NCI-H226 (cell line): Measurements from ENCODE around the gene AGFG1.

ENCODE experiments used
- DNase-seq: peaks from one replicate; pipeline ENCODE4 v3.0.0-alpha.2; 2015

The AGFG1 gene, protein sequence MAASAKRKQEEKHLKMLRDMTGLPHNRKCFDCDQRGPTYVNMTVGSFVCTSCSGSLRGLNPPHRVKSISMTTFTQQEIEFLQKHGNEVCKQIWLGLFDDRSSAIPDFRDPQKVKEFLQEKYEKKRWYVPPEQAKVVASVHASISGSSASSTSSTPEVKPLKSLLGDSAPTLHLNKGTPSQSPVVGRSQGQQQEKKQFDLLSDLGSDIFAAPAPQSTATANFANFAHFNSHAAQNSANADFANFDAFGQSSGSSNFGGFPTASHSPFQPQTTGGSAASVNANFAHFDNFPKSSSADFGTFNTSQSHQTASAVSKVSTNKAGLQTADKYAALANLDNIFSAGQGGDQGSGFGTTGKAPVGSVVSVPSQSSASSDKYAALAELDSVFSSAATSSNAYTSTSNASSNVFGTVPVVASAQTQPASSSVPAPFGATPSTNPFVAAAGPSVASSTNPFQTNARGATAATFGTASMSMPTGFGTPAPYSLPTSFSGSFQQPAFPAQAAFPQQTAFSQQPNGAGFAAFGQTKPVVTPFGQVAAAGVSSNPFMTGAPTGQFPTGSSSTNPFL

DNA sequence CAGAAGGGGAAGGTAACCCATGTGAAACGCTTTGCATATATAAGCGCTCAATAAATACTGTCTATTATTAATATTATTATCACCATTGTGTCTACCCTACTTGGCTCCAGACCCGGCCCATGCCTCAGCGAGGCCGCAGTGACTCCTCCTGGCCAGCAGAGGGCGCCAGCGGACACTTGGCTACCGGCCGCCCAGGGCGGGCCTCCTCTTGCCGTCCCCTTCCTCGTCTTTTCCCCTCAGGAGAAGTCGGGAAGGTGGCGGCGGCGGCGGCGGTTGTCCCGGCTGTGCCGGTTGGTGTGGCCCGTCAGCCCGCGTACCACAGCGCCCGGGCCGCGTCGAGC is at the start of gene AGFG1:
AGFG1 (plus strand) TSS at position 233 of the 341 bp plus-strand sequence. CDS start 266 bp downstream, outside the sequence.
- DNase-seq, result peak; percentile 74

DNA sequence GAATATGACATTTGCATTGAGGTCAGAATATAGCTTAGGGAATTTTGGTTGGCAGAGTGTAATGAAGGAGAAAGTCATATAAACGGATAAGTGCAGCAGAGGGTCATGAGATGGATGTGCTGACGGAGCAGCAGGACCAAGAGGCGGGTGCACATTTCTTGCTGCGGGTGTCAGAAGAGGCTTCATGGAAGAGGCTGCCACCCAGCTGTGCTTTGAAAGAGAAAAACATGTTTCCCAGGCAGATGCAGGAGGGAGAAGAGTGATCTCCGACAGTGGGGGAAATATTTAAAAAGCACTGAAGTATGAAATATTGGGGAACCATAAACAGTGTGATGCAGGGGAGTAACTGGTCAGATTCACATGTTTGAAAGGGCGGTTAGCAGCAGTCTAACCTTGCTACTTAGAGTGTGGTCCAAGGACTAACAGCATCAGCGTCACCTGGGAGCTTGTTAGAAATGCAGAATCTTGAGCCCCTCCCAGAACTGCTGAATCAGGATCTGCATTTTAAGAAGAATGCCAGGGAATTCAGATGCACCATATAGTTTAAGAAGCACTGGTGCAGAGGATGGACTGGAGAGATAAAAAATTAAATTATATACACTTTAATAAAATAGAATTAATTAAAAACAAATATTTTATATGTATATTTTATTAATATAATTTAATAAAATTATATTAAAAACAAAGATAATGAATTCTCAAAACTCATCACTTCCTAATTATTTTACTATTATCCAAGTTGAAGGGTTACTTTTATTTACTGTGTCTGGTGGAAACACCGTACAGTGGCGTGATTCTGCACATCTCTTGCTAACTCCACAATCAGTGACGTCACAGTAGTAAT is 48.1 kb upstream of the AGFG1 start:
- DNase-seq, result no peak

DNA sequence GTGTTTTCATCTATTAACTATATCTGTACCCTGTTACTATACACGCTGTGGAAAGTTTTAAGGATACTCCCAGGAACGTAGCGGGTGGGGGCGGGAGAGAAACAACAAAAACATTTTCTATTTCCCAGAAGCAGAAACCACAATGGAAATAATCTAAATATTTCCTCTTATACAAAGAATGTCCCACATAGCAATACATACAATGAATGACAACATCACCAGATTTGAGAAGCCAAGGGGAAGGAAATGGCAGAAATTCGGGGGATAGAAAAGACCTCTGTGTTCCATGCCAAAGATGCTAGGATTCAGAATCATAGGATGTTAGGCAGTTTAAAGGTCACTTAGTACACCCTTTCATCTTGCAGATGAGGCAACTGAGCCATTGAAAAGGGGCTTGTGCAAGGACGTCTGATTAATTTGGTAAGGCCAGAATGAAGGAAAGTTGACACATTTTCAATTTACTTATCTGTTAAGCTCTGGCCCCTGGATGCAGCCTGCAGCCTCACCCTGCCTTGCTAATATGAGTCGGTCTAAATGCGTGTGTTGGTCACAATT is 43.1 kb upstream of the AGFG1 start:
- DNase-seq, result no peak

DNA sequence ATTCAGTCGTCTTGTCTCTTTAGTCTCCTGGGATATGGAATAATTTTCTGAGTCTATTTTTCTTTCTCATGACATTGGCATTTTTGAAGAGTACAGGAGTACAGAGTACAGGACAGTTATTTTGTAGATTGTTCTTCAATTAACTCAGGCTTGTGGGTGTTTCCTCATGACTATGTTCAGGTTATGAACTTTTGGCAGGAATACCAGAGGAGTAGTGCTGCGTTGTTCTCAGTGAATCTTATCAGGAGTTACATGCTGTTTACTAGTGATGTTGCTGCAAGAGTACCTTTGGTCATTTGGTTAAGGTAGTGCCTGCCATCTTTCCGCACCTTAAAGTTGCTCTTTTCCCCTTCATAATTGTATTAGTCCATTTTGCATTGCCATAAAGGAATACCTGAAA is 41.3 kb upstream of the AGFG1 start:
- DNase-seq, result peak; percentile 38

DNA sequence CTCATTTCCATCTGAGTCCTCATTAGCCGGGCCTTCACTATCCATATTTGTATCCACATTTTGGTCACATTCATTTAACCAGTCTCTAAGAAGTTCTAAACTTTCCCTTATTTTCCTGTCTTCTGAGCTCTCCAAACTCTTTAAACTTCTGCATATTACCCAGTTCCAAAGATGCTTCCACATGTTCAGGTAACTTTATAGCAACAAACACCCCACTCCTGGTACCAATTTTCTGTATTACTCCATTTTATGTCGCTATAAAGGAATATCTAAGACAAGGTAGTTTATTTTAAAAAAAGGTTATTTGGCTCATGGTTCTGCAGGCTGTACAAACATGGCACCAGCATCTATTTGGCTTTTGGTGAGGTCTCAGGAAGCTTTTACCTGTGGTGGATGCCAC is 38.8 kb upstream of the AGFG1 start:
- DNase-seq, result no peak

DNA sequence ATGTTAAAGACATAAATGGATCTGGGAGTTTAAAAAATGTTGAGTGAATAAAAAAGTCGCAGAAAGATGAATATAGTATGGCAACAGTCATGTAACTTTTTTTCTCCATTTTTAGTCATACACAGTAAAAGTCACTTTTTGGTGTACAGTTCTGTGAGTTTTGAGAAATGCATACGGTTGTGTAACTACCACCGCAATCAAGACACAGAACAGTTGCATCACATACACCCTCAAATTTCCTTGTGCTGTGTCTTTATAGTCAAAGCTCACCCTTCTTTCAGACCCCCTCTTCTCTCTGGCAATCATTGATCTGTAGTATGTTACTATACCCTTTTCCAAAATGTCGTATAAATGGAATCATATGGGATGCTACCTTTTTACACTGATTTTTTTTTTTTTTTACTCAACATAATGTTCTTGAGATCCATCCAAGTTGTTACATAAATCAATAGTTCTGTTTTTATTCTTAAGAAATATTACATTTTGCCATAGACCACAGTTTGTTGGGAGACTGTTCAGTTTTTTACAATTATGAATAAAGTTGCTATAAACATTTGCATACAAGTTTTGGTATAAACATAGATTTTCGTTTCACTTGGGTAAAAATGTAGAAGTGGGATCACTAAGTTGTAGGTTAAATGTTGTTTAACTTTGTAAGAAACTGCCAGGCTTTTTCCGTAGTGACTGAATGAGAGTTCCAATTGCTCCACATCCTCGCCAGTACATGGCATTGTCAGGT is 35.4 kb upstream of the AGFG1 start:
- DNase-seq, result no peak

DNA sequence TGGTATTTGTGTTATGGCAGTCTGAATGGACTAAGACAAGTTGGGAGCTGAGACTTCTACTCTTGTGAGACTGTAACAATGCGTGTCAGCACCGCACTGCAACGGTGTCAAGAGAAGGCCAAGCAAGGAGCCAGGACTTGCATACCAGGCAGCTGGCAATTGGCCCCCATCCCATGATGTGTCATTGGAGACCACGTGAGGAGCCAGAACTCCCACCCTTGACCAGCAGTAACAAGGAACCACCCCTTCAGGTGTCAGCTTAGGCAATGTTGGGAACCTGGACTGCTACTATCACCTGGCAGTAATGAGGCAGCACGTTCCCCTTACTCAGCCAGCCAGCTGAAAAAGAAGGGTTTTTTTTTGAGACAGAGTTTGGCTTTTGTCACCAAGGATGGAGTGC is 32.7 kb upstream of the AGFG1 start:
- no peak for DNase-seq

DNA sequence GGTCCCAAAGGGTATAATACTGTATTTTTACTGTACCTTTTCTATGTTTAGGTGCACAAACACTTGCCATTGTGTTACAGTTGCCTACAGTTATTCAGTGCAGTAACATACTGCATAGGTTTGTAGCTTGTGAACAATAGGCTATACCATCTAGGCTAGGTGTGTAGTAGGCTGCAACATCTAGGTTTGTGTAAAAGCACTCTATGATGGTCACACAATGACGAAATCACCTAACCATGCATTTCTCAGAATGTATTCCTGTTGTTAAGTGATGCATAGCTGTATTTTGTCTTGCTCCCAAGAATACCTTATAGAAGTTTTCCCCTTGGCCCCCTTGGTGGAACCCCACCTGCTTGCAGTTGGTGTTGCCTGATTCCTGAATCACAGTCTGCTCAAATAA is 29.3 kb upstream of the AGFG1 start:
- no peak for DNase-seq

DNA sequence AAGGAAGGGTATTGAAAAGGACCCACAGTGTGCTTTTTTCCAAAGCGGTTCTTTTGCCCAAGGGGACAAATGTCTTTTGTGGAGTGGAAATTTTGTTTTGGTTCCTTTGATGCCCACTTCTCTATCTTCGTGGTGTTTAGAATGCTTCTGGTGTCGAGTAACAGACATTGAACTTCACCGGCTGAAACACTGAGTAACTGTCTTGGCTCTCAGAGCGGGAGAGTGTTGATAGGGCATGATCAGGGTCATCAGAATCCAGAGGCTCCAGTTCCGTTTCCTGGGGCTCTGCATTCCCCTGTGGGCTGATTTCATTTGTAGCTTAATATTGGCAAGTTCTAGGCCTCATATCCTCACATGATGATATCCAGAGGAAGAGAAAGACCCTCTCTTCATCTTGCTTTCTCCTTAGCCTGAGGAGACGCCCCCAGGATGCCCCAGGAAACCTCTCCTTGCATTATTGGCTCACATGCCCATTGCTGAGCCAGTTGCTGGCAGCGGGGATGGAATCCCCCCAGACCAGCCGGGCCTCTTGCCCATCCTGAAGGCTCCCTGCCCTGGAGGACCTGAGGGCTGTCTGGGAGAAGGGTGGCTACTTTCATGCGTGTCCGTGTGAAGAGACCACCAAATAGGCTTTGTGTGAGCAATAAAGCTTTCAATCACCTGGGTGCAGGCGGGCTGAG is 27.9 kb upstream of the AGFG1 start:
- no peak for DNase-seq

DNA sequence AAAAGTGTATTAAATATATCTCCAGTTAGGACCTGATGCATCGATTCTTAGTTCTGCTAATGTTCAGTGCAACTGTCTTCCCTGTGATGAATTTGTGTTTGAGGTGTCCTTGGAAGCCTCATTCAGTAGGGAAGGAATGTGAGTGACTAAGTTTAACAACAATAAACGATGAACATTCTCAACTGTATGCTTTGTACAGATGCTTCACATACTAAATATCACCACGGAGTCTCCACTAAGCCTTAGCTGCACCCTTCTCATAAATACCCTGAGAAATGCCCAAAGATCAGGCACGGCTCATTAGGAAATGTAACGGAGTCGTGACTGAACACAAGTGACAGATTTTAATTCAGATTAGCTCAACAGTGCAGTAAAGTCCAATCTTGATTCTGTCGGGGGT is 24.4 kb upstream of the AGFG1 start:
- no peak for DNase-seq

DNA sequence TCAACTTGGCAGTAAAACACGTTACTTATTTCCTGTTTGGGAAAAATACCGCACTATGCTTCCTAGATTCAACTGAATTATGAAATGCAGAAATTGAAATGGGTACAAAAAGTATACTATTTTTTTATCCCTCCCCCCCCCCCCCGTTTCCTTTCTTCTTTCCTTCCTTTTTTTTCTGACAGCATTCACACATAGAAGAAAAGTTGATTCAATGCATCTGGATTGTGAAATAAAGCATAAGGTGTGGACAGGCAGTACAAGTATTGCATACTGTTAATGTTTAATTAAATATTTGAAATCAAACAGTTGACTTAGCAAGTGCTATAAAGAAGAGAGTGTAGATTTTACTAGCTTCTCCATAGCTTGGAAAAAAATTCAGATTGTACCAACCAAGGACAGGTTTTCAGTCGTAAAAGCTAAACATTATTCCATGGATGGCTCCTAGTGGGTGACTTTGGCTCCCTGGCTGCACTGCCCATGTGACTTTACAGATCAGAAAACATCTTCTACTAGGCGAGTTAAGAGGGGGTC is 21.6 kb upstream of the AGFG1 start:
- no peak for DNase-seq

DNA sequence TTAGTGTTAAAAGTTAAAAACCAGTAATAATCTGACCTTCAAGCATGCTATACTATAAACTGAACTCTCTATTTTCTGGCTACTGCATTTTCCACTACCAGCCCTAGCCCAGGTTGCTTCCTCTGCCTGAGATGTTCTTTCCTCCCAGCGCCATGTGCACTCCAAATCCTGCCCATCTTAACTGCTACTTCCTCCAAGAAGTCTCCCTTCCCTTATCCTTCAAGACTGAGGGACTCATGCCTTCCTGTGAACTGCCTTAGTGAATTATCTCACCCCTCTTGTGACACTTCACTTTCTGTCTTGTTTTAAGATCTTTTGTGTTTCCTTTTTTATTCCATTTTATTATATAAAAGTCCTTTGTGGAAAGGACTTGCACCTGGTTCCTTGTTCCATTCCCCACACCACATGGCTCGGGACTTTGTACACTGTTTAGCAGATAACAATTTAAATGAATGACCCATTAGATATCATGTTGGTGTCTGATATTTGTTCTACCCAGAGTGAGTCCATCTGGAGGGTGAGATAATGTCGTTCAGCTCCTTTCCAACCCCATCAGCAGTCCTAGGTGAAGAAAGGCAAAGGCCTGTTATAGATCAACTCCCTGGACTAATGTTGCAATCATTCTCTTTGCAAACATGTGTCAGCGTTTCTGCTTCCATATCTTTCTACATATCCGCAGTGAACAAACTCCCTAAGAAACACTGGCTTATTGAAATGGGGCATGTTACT is 20.9 kb upstream of the AGFG1 start:
- DNase-seq, result peak; percentile 30

DNA sequence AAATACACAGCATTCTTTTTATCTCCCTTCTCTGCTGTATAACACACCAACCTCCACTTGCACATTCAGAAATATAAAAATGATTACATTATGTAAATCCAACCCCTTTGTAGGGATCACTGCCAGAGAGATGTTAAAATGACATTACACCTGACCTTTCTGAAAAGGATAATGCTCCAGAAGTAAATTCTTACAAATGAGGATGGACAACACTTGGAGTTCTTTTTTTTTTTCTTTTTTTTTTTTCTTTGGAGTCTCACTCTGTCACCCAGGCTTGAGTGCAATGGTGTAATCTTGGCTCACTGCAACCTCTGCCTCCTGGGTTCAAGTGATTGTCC is 20.3 kb upstream of the AGFG1 start:
- DNase-seq, result no peak

DNA sequence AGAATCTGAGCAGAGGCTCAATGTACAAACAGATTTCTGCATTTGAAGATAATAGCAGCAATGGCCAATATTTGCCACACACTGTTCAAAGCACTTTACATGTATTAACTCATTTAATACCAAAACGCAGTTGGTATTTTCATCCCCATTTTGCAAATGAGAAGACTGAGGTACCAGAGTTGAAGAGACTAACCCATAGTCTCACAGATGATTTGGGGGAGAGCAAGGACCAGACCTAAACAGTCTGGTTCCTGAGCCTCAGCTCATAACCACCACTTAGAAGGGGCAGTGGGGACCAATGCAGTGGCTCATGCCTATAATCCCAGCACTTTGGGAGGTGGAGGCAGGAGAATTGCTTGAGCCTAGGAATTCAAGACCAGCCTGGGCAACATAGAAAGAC is 18.1 kb upstream of the AGFG1 start:
- DNase-seq, result no peak

DNA sequence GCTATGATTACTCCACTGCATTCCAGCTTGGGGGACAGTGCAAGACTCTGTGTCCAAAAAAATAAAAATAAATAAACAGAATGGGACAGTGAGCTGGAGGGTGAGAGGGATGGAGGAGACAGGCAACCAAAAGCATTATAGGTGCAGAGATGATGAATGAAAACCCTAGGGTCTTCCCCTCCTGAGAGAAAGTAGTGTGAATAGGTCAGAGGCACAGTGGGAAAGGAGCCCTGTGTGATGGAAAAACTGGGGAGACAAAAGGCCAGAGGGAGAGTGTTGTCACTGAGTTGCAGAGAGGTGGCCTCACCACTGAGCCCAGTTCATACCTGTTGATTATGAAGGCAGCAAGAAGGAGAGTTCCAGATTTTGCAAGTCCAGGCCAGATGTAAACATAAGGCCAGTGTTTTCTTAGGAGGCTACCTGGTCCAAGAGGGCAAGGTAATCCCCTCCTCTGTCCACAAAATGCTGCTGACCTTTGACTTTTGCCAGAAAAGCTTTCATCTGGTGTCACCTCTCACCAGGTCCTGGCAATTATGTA is 17.6 kb upstream of the AGFG1 start:
- DNase-seq, result no peak

DNA sequence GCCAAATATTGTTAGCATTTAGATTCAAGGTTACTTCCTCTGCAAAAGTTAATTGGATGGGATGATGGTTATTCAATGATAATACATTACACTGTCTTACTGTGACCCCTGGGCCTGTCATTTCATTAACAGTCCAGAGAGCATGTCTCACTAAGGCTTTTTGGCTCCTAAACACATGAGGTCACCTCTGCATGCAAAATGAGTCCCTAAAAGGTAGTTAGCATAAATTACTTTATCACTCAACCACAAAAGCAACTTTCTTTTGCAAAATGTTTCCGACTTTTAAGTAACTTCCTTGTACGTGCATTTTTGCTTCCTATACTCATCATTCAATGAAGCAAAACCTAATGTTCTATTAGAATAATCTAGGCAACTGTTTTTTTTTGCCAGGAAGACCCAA is 16.8 kb upstream of the AGFG1 start:
- DNase-seq, result no peak

DNA sequence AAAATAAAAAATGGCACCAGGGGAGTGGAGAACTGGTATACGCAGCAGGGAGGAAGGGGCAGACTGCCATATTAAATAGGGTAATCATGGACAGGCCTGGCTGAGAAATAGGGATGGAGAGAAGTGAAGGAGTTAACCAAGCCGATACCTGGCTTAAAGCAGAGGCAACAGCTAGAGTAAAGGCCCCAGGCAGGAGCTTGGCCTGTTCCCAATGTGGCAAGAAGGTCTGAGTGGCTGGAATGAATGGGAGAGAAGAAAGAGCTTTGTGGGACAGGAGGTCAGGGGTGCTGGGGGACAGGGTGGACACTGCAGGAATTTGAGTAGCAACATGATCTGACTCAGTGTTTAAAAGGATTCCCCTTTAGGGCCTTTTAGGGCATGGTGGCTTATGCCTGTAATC is 15.9 kb upstream of the AGFG1 start:
- no peak for DNase-seq

DNA sequence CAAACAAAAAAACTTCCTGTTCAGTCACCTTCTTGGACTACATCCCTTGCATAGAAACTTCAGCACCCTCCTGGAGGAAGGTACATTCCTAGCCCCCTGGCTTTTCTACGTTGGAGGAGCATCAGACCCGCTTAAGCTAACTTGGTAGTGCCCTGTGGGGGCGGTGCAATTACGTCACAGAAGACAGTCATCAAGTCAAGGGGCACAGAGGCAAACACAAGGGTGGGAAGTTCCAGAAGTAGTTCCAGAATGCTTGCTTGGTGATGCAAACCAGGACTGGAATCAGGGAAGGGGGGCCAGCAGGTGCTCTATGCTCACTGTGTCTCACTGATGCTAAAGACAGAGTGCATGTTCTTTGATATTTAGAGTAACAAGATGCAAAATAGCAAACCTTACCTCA is 15.2 kb upstream of the AGFG1 start:
- no peak for DNase-seq

DNA sequence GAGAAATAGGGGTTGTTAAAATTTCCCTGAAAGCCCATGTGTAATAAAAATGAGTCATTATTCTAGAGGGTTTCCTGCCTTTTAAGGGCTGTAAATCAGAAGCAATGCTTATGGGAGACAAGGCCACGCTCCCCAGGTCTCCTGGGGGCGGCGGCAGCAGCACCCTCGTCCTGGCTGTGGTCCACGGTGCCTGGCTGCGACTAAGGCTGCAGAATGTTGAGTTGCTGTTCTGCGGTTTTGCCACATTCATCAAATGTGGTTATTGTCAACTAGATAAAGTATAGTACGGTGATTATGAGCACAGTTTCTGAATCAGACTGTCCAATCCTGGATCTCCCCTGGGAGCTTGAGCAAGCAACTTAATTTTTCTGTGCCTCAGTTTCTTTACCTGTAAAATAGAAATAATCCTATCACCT is 11.9 kb upstream of the AGFG1 start:
- peak; percentile 96 for DNase-seq

DNA sequence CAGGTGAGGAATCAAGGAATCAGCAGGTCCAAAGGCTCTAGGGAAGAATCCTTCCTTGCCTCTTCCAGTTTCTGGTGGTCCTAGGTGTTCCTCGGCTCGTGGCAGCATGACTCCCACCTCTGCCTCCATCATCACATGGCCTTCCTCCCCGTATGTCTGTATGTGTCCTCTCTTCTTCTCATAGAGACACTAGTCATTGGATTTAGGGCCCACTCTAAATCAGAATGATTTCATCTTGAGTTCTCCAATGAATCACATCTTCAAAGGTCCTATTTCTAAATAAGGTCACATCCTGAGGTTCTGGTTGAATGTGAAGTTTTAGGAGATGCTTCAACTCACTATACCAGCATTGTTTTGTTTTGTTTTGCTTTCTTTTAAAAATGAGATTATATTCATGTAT is 11.1 kb upstream of the AGFG1 start:
- DNase-seq, result no peak

DNA sequence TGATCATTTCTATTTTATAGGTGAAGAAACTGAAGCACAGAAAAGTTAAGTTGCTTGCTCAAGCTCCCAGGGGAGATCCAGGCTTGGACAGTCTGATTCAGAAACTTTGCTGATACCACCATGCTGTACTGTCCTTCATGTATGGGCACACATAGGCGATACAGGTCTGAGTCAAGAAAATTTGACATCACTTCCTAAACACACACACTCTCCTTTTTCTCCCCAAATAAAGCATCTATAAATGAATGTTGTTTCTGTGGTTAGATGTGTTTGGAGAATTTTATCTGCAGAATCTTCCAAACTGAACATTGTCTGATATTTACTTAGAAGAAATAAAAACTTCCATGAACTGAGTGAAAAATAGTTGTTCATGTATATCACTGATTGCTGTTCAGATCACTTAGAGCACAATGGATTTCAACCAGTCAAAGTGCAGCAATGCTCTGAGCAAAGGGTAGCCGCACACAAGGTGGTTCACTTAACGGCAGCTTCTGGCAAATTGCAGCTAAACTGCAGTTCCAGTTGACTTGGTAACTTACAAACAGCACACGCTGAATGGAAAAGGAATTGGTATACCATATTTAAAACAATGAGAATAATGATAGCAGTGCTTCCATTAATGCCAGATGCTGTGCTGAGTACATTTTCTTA is 10.0 kb upstream of the AGFG1 start:
- DNase-seq, result no peak
